ENCODE measurements around the gene EIF4B. TPM values are rescaled to one million over a fixed set of nuclear protein-coding genes. Genes with fewer than 3 reads are reported as not detected.
A peak's percentile ranks its signal among the peaks of the same experiment; 100 is the strongest.
"Not testable (repeated sequence)": the region's sequence is repeated elsewhere in the genome, so short reads cannot be mapped to it uniquely, and the experiment has no call there.

EIF4B gene
- total RNA-seq, 5 donors from 2014 or later (not counting 1 experiment from before 2014, with no cell fraction given) = 710 to 755 (median 729) TPM

GRCh38 chr12:53025250-53025649 lies 19.0 kb downstream of the EIF4B start:
- ATAC-seq (replicated peaks in 1 of 4) (no peak), DNase-seq (no peak)
- Mint-ChIP-seq H3K9me3 (no peaks in the 10 kb centered on the region), H3K27me3 (no peaks in the 10 kb centered on the region), H3K27ac (no peak overlapping the region), H3K36me3 (peaks cover 41% of the 10 kb centered on the region), H3K4me1 (peaks cover 0 to 6% (median 1%) of the 10 kb centered on the region in 3 donors), H3K4me3 (no peak overlapping the region)
- POLR2A ChIA-PET = no interaction called here
- CTCF ChIA-PET = no interaction called here
- Histone ChIP-seq H3K4me1 (ENCODE audit: control insufficient read depth in 1 of 2, extremely low read depth in 1 of 2, insufficient read depth in 2 of 2, low read length in 2 of 2) (no peaks in the 10 kb centered on the region), H3K4me3 (ENCODE audit: control insufficient read depth in 1 of 2, extremely low read depth in 1 of 2, low read length in 1 of 2) (no peak overlapping the region), H3K27ac (ENCODE audit: low read length) (no peak overlapping the region), H3K27me3 (replicated peaks in 1 of 2; ENCODE audit: control insufficient read depth in 2 of 2, extremely low read depth in 1 of 2, insufficient read depth in 2 of 2, low read length in 1 of 2) (no peaks in the 10 kb centered on the region), H3K9me3 (no peaks in the 10 kb centered on the region), H3K36me3 (ENCODE audit: control insufficient read depth in 2 of 2, extremely low read depth in 1 of 2, insufficient read depth in 1 of 2, low read length in 1 of 2) (peaks cover 7 to 80% of the 10 kb centered on the region in 2 donors)
- WGBS (ENCODE audit: insufficient coverage) = no CpG with 5 or more reads among the region's 3 CpGs

GRCh38 chr12:53027014-53027413 lies 20.8 kb downstream of the EIF4B start:
- H3K9me3 ChIP-seq; H3K27ac ChIP-seq (ENCODE audit: low read length); H3K27me3 ChIP-seq (replicated peaks in 1 of 2; ENCODE audit: control insufficient read depth in 2 of 2, extremely low read depth in 1 of 2, insufficient read depth in 2 of 2, low read length in 1 of 2); H3K4me3 Mint-ChIP-seq; H3K4me1 ChIP-seq (ENCODE audit: control insufficient read depth in 1 of 2, extremely low read depth in 1 of 2, insufficient read depth in 2 of 2, low read length in 2 of 2); H3K27ac Mint-ChIP-seq; H3K9me3 Mint-ChIP-seq; H3K4me3 ChIP-seq (ENCODE audit: control insufficient read depth in 1 of 2, extremely low read depth in 1 of 2, low read length in 1 of 2); ATAC-seq (replicated peaks in 1 of 4); DNase-seq; H3K27me3 Mint-ChIP-seq; CTCF ChIA-PET: not testable (repeated sequence)
- POLR2A ChIA-PET = interaction anchor here in 1 of 2 donors (0.6 kb wide), 1 partner anchor 448 kb away, joined by 3 read pairs; no protein-coding TSS in a partner anchor
- WGBS (ENCODE audit: insufficient coverage) = 90% methylated on average over 11 of the region's 13 CpGs
- Mint-ChIP-seq H3K4me1 (peaks cover 0 to 11% (median 1%) of the 10 kb centered on the region in 3 donors), H3K36me3 (peaks cover 45% of the 10 kb centered on the region)
- peaks cover 6 to 84% of the 10 kb centered on the region in 2 donors for H3K36me3 ChIP-seq (ENCODE audit: control insufficient read depth in 2 of 2, extremely low read depth in 1 of 2, insufficient read depth in 1 of 2, low read length in 1 of 2)

GRCh38 chr12:53031616-53032015 lies 25.4 kb downstream of the EIF4B start:
- WGBS (ENCODE audit: insufficient coverage) = no CpG with 5 or more reads among the region's 3 CpGs
- H3K4me1 Mint-ChIP-seq = peaks cover 0 to 5% (median 5%) of the 10 kb centered on the region in 3 donors
- no peak overlapping the region for H3K27ac Mint-ChIP-seq
- H3K27me3 ChIP-seq (replicated peaks in 1 of 2; ENCODE audit: control insufficient read depth in 2 of 2, extremely low read depth in 1 of 2, insufficient read depth in 2 of 2, low read length in 1 of 2) = no peaks in the 10 kb centered on the region
- no peaks in the 10 kb centered on the region for H3K27me3 Mint-ChIP-seq
- ATAC-seq (replicated peaks in 1 of 4) (no peak), DNase-seq (no peak)
- H3K36me3 ChIP-seq (ENCODE audit: control insufficient read depth in 2 of 2, extremely low read depth in 1 of 2, insufficient read depth in 1 of 2, low read length in 1 of 2) = peaks cover 9 to 87% of the 10 kb centered on the region in 2 donors
- ChIA-PET CTCF (interaction anchor here in 1 of 2 donors (0.7 kb wide), 1 partner anchor 94 kb away, joined by 4 read pairs; no protein-coding TSS in a partner anchor), POLR2A (interaction anchor here in 1 of 2 donors (0.6 kb wide), 1 partner anchor 598 kb away, joined by 3 read pairs; no protein-coding TSS in a partner anchor)
- no peak overlapping the region for H3K4me3 ChIP-seq (ENCODE audit: control insufficient read depth in 1 of 2, extremely low read depth in 1 of 2, low read length in 1 of 2)
- no peak overlapping the region for H3K4me3 Mint-ChIP-seq
- H3K9me3 ChIP-seq = no peaks in the 10 kb centered on the region
- no peak overlapping the region for H3K27ac ChIP-seq (ENCODE audit: low read length)
- H3K9me3 Mint-ChIP-seq = no peaks in the 10 kb centered on the region
- H3K36me3 Mint-ChIP-seq = peaks cover 47% of the 10 kb centered on the region
- H3K4me1 ChIP-seq (ENCODE audit: control insufficient read depth in 1 of 2, extremely low read depth in 1 of 2, insufficient read depth in 2 of 2, low read length in 2 of 2) = no peaks in the 10 kb centered on the region

- H3K4me3 Mint-ChIP-seq; ATAC-seq (replicated peaks in 1 of 4); H3K9me3 ChIP-seq; DNase-seq; H3K9me3 Mint-ChIP-seq; H3K27me3 Mint-ChIP-seq; H3K27me3 ChIP-seq (replicated peaks in 1 of 2; ENCODE audit: control insufficient read depth in 2 of 2, extremely low read depth in 1 of 2, insufficient read depth in 2 of 2, low read length in 1 of 2); H3K27ac ChIP-seq (ENCODE audit: low read length); H3K4me1 ChIP-seq (ENCODE audit: control insufficient read depth in 1 of 2, extremely low read depth in 1 of 2, insufficient read depth in 2 of 2, low read length in 2 of 2); H3K4me3 ChIP-seq (ENCODE audit: control insufficient read depth in 1 of 2, extremely low read depth in 1 of 2, low read length in 1 of 2): not testable (repeated sequence)
- peaks cover 11 to 24% (median 12%) of the 10 kb centered on the region in 3 donors for H3K4me1 Mint-ChIP-seq
- peaks cover 52% of the 10 kb centered on the region for H3K36me3 Mint-ChIP-seq
- 100% methylated on average over 6 of the region's 10 CpGs for WGBS (ENCODE audit: insufficient coverage)
- ChIA-PET CTCF (interaction anchor here in 1 of 2 donors (0.6 kb wide), 1 partner anchor 518 kb away, joined by 3 read pairs; no protein-coding TSS in a partner anchor), POLR2A (interaction anchor here in 1 of 2 donors (0.6 kb wide), 1 partner anchor 304 kb away, joined by 4 read pairs; no protein-coding TSS in a partner anchor)
- H3K27ac Mint-ChIP-seq = peak overlapping the region in 1 of 2 donors; percentile 35
- H3K36me3 ChIP-seq (ENCODE audit: control insufficient read depth in 2 of 2, extremely low read depth in 1 of 2, insufficient read depth in 1 of 2, low read length in 1 of 2) = peaks cover 9 to 87% of the 10 kb centered on the region in 2 donors
Observed at GRCh38 chr12:53033832-53034231, 27.6 kb downstream of the EIF4B start.

- 68% methylated on average over 5 of the region's 8 CpGs for WGBS (ENCODE audit: insufficient coverage)
- Histone ChIP-seq H3K36me3 (ENCODE audit: control insufficient read depth in 2 of 2, extremely low read depth in 1 of 2, insufficient read depth in 1 of 2, low read length in 1 of 2) (peaks cover 9 to 88% of the 10 kb centered on the region in 2 donors), H3K27me3 (replicated peaks in 1 of 2; ENCODE audit: control insufficient read depth in 2 of 2, extremely low read depth in 1 of 2, insufficient read depth in 2 of 2, low read length in 1 of 2) (no peaks in the 10 kb centered on the region), H3K4me3 (ENCODE audit: control insufficient read depth in 1 of 2, extremely low read depth in 1 of 2, low read length in 1 of 2) (no peak overlapping the region), H3K27ac (ENCODE audit: low read length) (no peak overlapping the region), H3K9me3 (no peaks in the 10 kb centered on the region), H3K4me1 (ENCODE audit: control insufficient read depth in 1 of 2, extremely low read depth in 1 of 2, insufficient read depth in 2 of 2, low read length in 2 of 2) (peaks cover 4 to 12% of the 10 kb centered on the region in 2 experiments)
- H3K36me3 Mint-ChIP-seq = peaks cover 56% of the 10 kb centered on the region
- H3K9me3 Mint-ChIP-seq = no peaks in the 10 kb centered on the region
- H3K4me3 Mint-ChIP-seq = no peak overlapping the region
- no peak for ATAC-seq (replicated peaks in 1 of 4)
- H3K27me3 Mint-ChIP-seq = no peaks in the 10 kb centered on the region
- POLR2A ChIA-PET = no interaction called here
- H3K27ac Mint-ChIP-seq = peak overlapping the region; percentile 35 to 58
- H3K4me1 Mint-ChIP-seq = peaks cover 16 to 29% (median 17%) of the 10 kb centered on the region in 3 donors
- CTCF ChIA-PET = interaction anchor here (0.6 to 1.0 kb wide), 2 partner anchors 14 to 1393 kb away, joined by 3 read pairs; no protein-coding TSS in a partner anchor
- no peak for DNase-seq
Observed at GRCh38 chr12:53034459-53034858, 28.2 kb downstream of the EIF4B start.

GRCh38 chr12:53036802-53037201 lies 30.5 kb downstream of the EIF4B start:
- peak overlapping the region in 1 of 2 donors; percentile 16 for H3K27ac Mint-ChIP-seq
- CTCF ChIA-PET = interaction anchor here in 1 of 2 donors (0.5 kb wide), 1 partner anchor 623 kb away, joined by 4 read pairs; no protein-coding TSS in a partner anchor
- H3K4me3 Mint-ChIP-seq = no peak overlapping the region
- H3K4me1 ChIP-seq (ENCODE audit: control insufficient read depth in 1 of 2, extremely low read depth in 1 of 2, insufficient read depth in 2 of 2, low read length in 2 of 2) = peaks cover 4 to 12% of the 10 kb centered on the region in 2 experiments
- no peak for ATAC-seq (replicated peaks in 1 of 4)
- DNase-seq = no peak
- H3K36me3 Mint-ChIP-seq = peaks cover 54% of the 10 kb centered on the region
- H3K9me3 ChIP-seq = no peaks in the 10 kb centered on the region
- POLR2A ChIA-PET = interaction anchor here in 1 of 2 donors (0.5 kb wide), 1 partner anchor 25 kb away, joined by 3 read pairs; no protein-coding TSS in a partner anchor
- H3K36me3 ChIP-seq (ENCODE audit: control insufficient read depth in 2 of 2, extremely low read depth in 1 of 2, insufficient read depth in 1 of 2, low read length in 1 of 2) = peaks cover 5 to 79% of the 10 kb centered on the region in 2 donors
- H3K27me3 Mint-ChIP-seq = no peaks in the 10 kb centered on the region
- H3K4me1 Mint-ChIP-seq = peaks cover 18 to 23% (median 20%) of the 10 kb centered on the region in 3 donors
- no peak overlapping the region for H3K4me3 ChIP-seq (ENCODE audit: control insufficient read depth in 1 of 2, extremely low read depth in 1 of 2, low read length in 1 of 2)
- no peaks in the 10 kb centered on the region for H3K27me3 ChIP-seq (replicated peaks in 1 of 2; ENCODE audit: control insufficient read depth in 2 of 2, extremely low read depth in 1 of 2, insufficient read depth in 2 of 2, low read length in 1 of 2)
- no peak overlapping the region for H3K27ac ChIP-seq (ENCODE audit: low read length)
- H3K9me3 Mint-ChIP-seq = no peaks in the 10 kb centered on the region
- no CpG with 5 or more reads among the region's 3 CpGs for WGBS (ENCODE audit: insufficient coverage)

Measured in T-cell (primary cell).